GM10847 (cell line): ENCODE measurements around the gene METTL9.

Experiments used
- POLR2A ChIP-seq: IDR thresholded peaks from 2 replicates; pipeline ENCODE4 v1.6.1; 2011; ENCODE audit not compliant: insufficient read length; ENCODE audit errors: extremely low read depth

The METTL9 gene

GRCh38 chr16:21663889-21664647 lies 64.7 kb downstream of the METTL9 start, which contains the start of gene OTOA:
TSS of gene OTOA (plus strand) at chr16:21663968. CDS start at chr16:21678515, 14,547 bp downstream.
- no peak for TF ChIP-seq POLR2A

GRCh38 chr16:21664801-21665492 lies 65.6 kb downstream of the METTL9 start:
- TF ChIP-seq POLR2A = no peak

GRCh38 chr16:21666772-21667171 lies 67.4 kb downstream of the METTL9 start:
- no peak for TF ChIP-seq POLR2A

GRCh38 chr16:21667575-21667974 lies 68.2 kb downstream of the METTL9 start:
- no peak for TF ChIP-seq POLR2A

GRCh38 chr16:21673469-21673868 lies 74.1 kb downstream of the METTL9 start:
- TF ChIP-seq POLR2A = no peak

- TF ChIP-seq POLR2A = no peak
These were observed 83.8 kb downstream of the METTL9 start for GRCh38 chr16:21683184-21683583.

- TF ChIP-seq POLR2A = no peak
These were observed 84.8 kb downstream of the METTL9 start for GRCh38 chr16:21684199-21684598.

GRCh38 chr16:21685034-21685455 lies 85.7 kb downstream of the METTL9 start:
- TF ChIP-seq POLR2A = no peak

- TF ChIP-seq POLR2A = no peak
These were observed 89.7 kb downstream of the METTL9 start for GRCh38 chr16:21689107-21689506.

- no peak for TF ChIP-seq POLR2A
These were observed 95.2 kb downstream of the METTL9 start for GRCh38 chr16:21694609-21695008.

- no peak for TF ChIP-seq POLR2A
These were observed 97.7 kb downstream of the METTL9 start for GRCh38 chr16:21697032-21697431.

GRCh38 chr16:21698169-21699032 lies 99.0 kb downstream of the METTL9 start:
- no peak for TF ChIP-seq POLR2A

- TF ChIP-seq POLR2A = no peak
These were observed 101.9 kb downstream of the METTL9 start for GRCh38 chr16:21701271-21701670.

GRCh38 chr16:21702276-21702675 lies 102.9 kb downstream of the METTL9 start:
- TF ChIP-seq POLR2A = no peak

GRCh38 chr16:21703156-21703555 lies 103.8 kb downstream of the METTL9 start:
- TF ChIP-seq POLR2A = no peak
